Uterus (tissue), 4 donors: Measurements from ENCODE around the gene KRTAP12-1. TPM values are rescaled to one million over a fixed set of nuclear protein-coding genes. Genes with fewer than 3 reads are reported as not detected.

Experiments
- DNase-seq, 2 donors: peaks; one replicate each; pipeline ENCODE4 v3.0.0-alpha.2; 2019 to 2020
- H3K27ac ChIP-seq, 2 donors: fragments of 200-600 bp; sonication (generic); 1 replicate in 1 of 2; 2 replicates in 1 of 2; pipeline ENCODE4 v1.5.1; 2016 to 2018
- H3K27me3 ChIP-seq, 2 donors: fragments of 200-600 bp; sonication (generic); one replicate each; pipeline ENCODE4 v1.5.1; 2018 to 2019; ENCODE audit warnings: control low read depth in 1 of 2
- H3K36me3 ChIP-seq, 2 donors: fragments of 200-600 bp; sonication (generic); one replicate each; pipeline ENCODE4 v1.5.1; 2019; ENCODE audit warnings: control low read depth in 1 of 2
- H3K4me1 ChIP-seq, 2 donors: fragments of 200-600 bp; sonication (generic); one replicate each; pipeline ENCODE4 v1.5.1; 2018 to 2019; ENCODE audit warnings: control low read depth in 1 of 2
- H3K4me3 ChIP-seq, 2 donors: fragments of 200-600 bp; sonication (generic); 1 replicate in 1 of 2; 2 replicates in 1 of 2; pipeline ENCODE4 v1.5.1; 2018 to 2019; ENCODE audit warnings: mild to moderate bottlenecking in 1 of 2
- H3K9me3 ChIP-seq, 2 donors: fragments of 200-600 bp; sonication (generic); one replicate each; pipeline ENCODE4 v1.5.1; 2019; ENCODE audit warnings: control low read depth in 1 of 2
- CTCF ChIP-seq, 4 experiments: fragments of 200-600 bp in 2 of 4; fragments of 450-650 bp in 2 of 4; sonication (generic) in 2 of 4; IDR thresholded peaks; one replicate each; pipeline ENCODE4 v1.5.1; 2016 to 2019; ENCODE audit warnings: antibody characterized with exemption in 4 of 4, mild to moderate bottlenecking in 2 of 4, moderate library complexity in 1 of 4
- POLR2A ChIP-seq, 2 donors: fragments of 450-650 bp; IDR thresholded peaks; one replicate each; pipeline ENCODE4 v1.6.1; 2016; ENCODE audit warnings: antibody characterized with exemption in 2 of 2, mild to moderate bottlenecking in 1 of 2, moderate library complexity in 1 of 2
- intact Hi-C: fragments of 100-400 bp; cut with DNase I; formaldehyde crosslinking; loops from one replicate; pipeline ENCODE4 v1.15.1; 2023; ENCODE audit warnings: low total_unique reads
- total RNA-seq, 4 donors: library from RNA; depleted of rRNA in 3 of 4; stranded (reverse); fragments of >200 nt in 3 of 4; gene quantifications; one replicate each; pipeline versions ENCODE4 v1.1.0 to v1.2.4, GENCODE V29; 2014 to 2023
- donor health status: DM: yes; HTN: yes; CAD: no.

KRTAP12-1 gene
- total RNA-seq, 4 donors from 2014 or later: 1.5 TPM; not detected in 3

GRCh38 chr21:44711327-44712202 is 29.6 kb upstream of the KRTAP12-1 start, which contains the start of gene TSPEAR:
TSS of gene TSPEAR (minus strand) at chr21:44711572. CDS start at chr21:44711514, 58 bp downstream.
- DNase-seq: peak in 1 of 2 donors; percentile 3
- no peaks in the 10 kb centered on the region for H3K4me1 ChIP-seq
- no peaks in the 10 kb centered on the region for H3K9me3 ChIP-seq
- TF ChIP-seq CTCF (IDR thresholded peaks at IDR 0.05) (no peak), POLR2A (IDR thresholded peaks at IDR 0.05) (no peak)
- H3K27me3 ChIP-seq: peaks cover 0 to 45% of the 10 kb centered on the region in 2 donors
- no peak within 1 kb of the TSS for H3K4me3 ChIP-seq
- intact Hi-C loops: no loop called here
- H3K27ac ChIP-seq: no peak within 1 kb of the TSS
- H3K36me3 ChIP-seq: no peaks in the 10 kb centered on the region

- H3K27me3 ChIP-seq: peaks cover 0 to 51% of the 10 kb centered on the region in 2 donors
- peak in 1 of 2 donors; percentile 2 for DNase-seq
- intact Hi-C loops: no loop called here
- no peaks in the 10 kb centered on the region for H3K9me3 ChIP-seq
- H3K4me1 ChIP-seq: no peaks in the 10 kb centered on the region
- H3K4me3 ChIP-seq: no peak overlapping the region
- no peaks in the 10 kb centered on the region for H3K36me3 ChIP-seq
- H3K27ac ChIP-seq: no peak overlapping the region
- TF ChIP-seq POLR2A (IDR thresholded peaks at IDR 0.05) (no peak), CTCF (IDR thresholded peaks at IDR 0.05) (no peak)
Observed at GRCh38 chr21:44710756-44711326, 28.9 kb upstream of the KRTAP12-1 start.

DNA sequence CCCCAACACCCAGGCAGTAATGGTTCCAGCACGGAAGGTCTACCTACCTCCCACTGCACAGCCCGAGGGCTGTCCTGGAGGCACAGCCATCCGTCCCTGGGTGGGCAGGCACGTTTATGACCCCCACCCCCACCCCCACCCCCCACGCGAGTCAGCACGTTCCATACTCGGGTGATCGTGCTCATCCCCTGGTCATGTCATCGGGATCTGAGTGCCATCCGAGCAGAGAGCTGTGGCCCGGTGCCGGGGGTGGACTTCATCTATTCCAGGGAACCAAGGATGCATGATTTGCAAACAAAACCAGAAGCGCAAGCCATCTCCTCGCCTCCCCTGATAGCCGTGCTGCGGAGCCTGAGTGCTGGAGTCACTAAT is 28.3 kb upstream of the KRTAP12-1 start:
- peaks cover 0 to 51% of the 10 kb centered on the region in 2 donors for H3K27me3 ChIP-seq
- DNase-seq: peak in 1 of 2 donors; percentile 1
- H3K4me3 ChIP-seq: no peak overlapping the region
- H3K9me3 ChIP-seq: no peaks in the 10 kb centered on the region
- H3K4me1 ChIP-seq: no peaks in the 10 kb centered on the region
- no peaks in the 10 kb centered on the region for H3K36me3 ChIP-seq
- TF ChIP-seq POLR2A (IDR thresholded peaks at IDR 0.05) (no peak), CTCF (IDR thresholded peaks at IDR 0.05) (no peak)
- intact Hi-C loops: no loop called here
- no peak overlapping the region for H3K27ac ChIP-seq

DNA sequence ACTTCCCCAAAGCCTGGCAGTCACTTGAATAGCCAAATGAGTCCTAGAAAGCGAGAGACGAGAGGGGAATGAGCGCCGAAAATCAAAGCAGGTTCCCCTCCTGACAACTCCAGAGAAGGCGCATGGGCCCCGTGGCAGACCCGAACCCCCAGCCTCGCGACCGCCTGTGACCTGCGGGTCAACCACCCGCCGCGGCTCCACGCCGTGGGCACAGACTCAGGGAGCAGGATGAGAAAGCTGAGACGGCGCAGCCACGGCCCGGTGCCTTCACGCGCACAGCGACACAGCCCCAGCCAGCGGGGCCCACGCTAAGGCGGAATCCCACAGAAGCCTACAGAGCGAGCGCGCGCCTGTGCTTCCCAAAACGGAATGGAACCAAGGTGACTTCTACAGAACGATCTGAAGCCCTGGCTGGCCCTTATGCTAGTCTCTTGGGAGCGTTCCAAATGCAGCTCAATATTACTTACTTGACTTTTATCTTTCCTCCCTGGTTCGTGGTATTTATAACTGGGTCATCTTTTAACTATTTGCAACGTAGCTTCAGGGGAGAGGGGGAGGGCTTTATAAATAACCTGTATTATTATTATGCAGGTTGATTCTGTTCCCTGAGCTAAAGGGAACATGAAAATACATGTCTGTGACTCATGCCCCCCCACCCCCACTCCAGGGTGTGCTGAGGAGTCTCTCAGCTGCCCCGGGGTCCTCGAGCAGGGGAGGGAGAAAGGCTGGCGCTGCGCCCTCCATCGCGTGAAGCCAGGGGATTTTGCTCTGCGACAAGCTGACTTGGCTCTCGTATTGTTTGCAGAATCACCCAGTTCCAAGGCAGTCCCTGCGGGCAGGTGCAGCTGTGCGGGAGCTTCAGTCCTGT is 27.7 kb upstream of the KRTAP12-1 start:
- TF ChIP-seq CTCF (IDR thresholded peaks at IDR 0.05) (no peak), POLR2A (IDR thresholded peaks at IDR 0.05) (no peak)
- Histone ChIP-seq H3K27ac (no peak overlapping the region), H3K4me1 (no peaks in the 10 kb centered on the region), H3K4me3 (no peak overlapping the region), H3K27me3 (peaks cover 0 to 51% of the 10 kb centered on the region in 2 donors), H3K9me3 (no peaks in the 10 kb centered on the region), H3K36me3 (no peaks in the 10 kb centered on the region)
- intact Hi-C loops: no loop called here
- peak in 1 of 2 donors; percentile 4 for DNase-seq
